NCI-H524 (cell line): ENCODE data around the gene FBXO38.

ENCODE experiments used
- DNase-seq, 2 experiments: peaks; one replicate each; lab custom pipeline; 2025; lab: John Stamatoyannopoulos, UW

Gene FBXO38

GRCh38 chr5:148477429-148477828 is 93.7 kb downstream of the FBXO38 start:
- DNase-seq: no peak

DNA sequence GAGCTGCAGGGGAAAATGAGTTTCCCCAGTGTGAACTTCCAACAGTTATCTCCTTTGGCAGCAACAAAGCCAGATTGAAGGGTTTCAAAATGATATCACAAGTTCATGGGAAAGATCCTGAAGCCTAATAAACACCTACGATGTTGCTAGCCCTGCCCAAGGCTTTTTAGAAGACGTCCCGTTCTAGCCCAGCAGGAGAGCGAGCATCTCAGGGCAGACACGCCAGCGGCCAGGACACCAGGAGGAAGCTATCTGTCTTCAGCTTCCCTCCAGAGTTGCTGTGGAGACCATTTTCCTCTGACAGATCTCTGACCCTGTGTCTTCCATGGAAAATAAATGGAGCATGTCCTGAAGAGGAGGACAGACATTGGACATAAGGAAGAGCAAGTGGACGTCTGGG is 98.4 kb downstream of the FBXO38 start:
- no peak for DNase-seq

DNA sequence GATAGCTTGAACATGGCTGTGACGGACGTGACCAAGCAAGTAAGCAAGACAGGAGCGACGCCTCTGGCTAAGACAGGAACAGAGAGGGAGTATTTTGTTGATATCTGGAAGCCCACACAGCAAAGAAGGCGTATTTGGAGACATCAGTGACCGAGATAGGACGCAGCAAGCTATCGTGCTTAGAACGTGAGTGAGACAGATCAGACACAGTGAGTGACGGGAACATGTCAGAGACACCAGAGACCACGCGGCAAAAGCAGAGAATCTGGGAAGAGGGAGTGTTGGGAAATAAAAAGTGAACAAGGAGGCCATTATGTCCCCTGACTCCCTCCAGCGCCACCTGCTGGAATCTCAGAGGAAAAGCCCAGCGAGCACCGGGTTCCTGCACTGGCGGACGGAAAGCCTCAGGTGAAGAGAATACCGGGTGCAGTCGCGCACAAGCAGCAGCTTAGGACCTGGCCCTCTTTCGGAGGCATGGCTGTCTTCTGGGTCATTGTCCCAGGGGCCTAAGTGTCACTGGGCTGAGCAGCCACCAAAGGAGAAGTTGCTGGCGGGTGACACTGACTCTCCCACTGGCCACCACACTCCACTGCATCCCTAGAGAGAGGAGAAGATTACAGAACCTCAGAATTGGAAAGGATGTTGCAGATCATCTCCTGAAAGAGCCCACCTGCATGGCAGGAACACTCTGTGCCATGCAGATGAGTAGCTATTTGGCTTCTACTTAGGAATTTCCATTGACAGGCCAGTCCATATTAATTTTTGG is 99.1 kb downstream of the FBXO38 start:
- DNase-seq: no peak

- no peak for DNase-seq
These were observed 100.0 kb downstream of the FBXO38 start for GRCh38 chr5:148483750-148484149.

DNA sequence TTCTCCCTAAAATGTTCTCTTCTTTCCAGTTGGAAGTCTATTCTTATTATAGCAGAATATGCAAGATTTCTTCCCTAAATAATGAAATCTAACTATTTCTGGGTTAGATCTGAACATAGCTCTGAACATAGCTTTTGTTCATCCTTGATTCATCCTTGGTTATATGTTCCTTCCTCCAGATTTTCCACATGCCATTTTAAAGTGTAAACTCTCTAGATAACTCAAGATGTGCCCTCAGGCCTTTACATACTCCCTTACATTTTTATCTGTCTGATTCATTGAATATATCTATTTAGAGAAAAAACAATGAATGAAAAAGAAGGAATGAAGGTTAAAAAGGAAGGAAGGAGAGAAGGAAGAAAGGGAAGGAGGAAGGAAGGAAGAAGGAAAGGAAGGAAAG is 100.9 kb downstream of the FBXO38 start:
- no peak for DNase-seq

- DNase-seq: no peak
These were observed 102.7 kb downstream of the FBXO38 start for GRCh38 chr5:148486456-148486855.

DNA sequence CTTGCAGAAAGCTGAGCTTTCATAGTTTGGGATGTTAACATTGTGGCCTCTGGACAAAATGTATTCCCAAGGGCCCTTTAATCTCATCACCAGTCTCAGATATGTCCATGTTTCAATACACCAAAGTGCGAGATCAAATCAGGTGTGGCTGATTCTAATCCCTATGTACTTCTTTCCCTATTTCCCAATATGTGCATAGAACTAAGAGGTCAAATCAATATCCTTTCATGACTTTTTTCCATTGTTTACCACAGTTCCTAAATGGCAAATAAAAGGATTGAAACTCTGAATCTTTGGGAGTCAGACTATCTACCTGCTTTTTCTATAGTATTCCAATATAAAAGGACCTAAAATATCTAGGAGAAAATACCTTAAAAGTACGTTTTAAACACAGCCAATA is 105.0 kb downstream of the FBXO38 start:
- no peak for DNase-seq

DNA sequence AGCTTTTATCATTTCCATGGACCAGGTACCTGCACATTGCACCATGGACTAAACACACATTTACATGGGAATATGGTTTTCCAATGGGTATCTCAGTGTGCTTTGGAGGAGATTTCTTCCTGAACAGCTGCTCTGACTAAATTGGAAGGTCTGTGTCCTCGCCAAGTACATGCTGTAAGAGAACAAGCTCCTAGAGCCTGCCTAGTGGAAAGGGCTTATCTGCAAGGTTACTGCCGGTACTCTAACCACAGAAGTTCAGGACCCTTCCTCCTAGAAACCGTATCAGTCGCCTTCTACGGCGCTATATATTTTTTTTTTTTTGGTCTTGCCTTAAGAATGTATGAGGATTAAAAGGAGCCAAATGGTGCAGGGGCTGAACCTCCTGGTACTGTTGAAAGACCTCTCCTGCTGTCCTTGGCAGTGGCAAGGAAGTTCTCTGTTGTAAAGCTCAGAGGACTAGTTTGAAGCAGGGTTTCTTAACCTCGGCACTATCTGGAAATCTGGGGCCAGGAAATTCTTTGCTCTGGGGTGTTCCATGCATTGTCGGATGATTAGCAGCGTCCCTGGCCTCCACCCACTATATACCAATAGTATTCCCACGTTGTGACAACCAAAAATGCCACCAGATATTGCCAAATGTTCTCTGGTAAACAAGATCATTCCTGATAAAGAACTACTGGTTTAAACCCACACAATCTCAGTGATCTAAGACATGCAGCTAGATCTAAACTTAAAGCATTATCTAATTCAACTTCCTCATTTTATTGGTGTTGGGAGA is 107.4 kb downstream of the FBXO38 start:
- no peak for DNase-seq

DNA sequence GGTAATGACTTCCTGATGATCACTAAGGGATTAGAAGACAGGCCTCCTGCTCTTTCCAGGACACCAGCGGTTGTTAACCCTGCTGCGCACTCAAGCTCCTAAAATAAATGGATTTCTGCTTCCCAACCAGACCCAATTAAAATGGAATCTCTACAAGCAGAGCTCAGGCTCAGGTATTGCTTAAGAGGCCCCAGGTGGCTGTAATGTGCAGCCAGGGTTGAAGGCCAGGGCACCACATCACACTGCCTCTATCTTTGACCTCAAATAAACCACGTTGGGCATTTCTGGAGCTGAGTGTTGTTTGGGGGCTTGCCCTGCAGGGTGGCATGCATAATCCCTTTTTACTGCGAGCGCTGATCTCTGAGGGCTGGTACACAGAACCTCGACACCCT is 108.0 kb downstream of the FBXO38 start:
- no peak for DNase-seq

DNA sequence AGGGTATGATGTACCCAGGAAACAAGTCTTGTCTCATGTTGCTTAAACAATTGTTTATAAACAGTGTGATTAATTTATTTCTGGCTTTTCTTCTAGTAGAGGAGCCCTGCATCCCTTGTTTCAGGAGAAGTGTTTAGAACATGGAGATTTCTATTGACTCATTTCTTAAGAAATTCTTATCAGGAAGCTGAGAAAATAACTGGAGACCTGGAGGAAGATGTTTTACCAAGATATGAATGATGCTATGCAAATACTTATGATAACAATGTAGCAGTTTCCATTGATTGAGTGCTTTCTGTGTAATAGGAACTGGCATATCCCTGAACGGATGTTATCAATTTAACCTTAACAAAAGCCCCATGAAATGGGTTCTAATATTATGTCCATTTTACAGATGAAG is 108.6 kb downstream of the FBXO38 start:
- no peak for DNase-seq
